H1 (cell line): ENCODE results near the gene LRRC27. TPM values are rescaled to one million over a fixed set of nuclear protein-coding genes. Genes with fewer than 3 reads are reported as not detected.

Source experiments
- CTCF ChIA-PET: fragments of 300-600 bp; sonication (Branson Sonifier 250); formaldehyde crosslinking; loops from one replicate; lab custom pipeline; 2021; ENCODE audit not compliant: partially characterized antibody; lab: Charles Lee
- POLR2A ChIA-PET: fragments of 300-600 bp; sonication (Branson Sonifier 250); formaldehyde crosslinking; loops from one replicate; lab custom pipeline; 2021; ENCODE audit warnings: inconsistent platforms; ENCODE audit not compliant: partially characterized antibody; lab: Charles Lee
- DNase-seq, 2 experiments: peaks; one replicate each; pipeline versions ENCODE4 v3.0.0 to v3.0.0-alpha.2; 2010 to 2022; ENCODE audit warnings: low spot score in 2 of 2, low read depth in 1 of 2, mixed read lengths in 1 of 2
- FAIRE-seq: peaks from 2 replicates; lab custom pipeline; 2011; peaks lifted over from hg19 to GRCh38; lab: Jason Lieb, UNC
- H2AFZ ChIP-seq: 2 replicates; pipeline ENCODE4 v1.8.1; 2012; ENCODE audit warnings: low read length, inconsistent platforms
- H2AK5ac ChIP-seq: 2 replicates; pipeline ENCODE4 v1.6.1; 2013; ENCODE audit warnings: low read depth, low read length
- H2BK120ac ChIP-seq: replicated peaks from 2 replicates; pipeline ENCODE3; 2013; ENCODE audit warnings: low read depth, low read length, inconsistent platforms
- H2BK12ac ChIP-seq: 2 replicates; pipeline ENCODE4 v1.6.1; 2013; ENCODE audit warnings: low read depth, low read length
- H2BK15ac ChIP-seq: 2 replicates; pipeline ENCODE4 v1.6.1; 2013; ENCODE audit warnings: low read length
- H2BK20ac ChIP-seq: 2 replicates; pipeline ENCODE4 v1.6.1; 2013; ENCODE audit warnings: low read length
- H2BK5ac ChIP-seq: 2 replicates; pipeline ENCODE4 v1.6.1; 2013; ENCODE audit warnings: low read depth, low read length
- H3K14ac ChIP-seq: 2 replicates; pipeline ENCODE4 v1.6.1; 2013; ENCODE audit warnings: inconsistent platforms; ENCODE audit not compliant: insufficient read length
- H3K18ac ChIP-seq: 2 replicates; pipeline ENCODE4 v1.6.1; 2013; ENCODE audit warnings: low read length; ENCODE audit errors: extremely low read depth
- H3K23ac ChIP-seq: 2 replicates; pipeline ENCODE4 v1.6.1; 2013; ENCODE audit warnings: inconsistent platforms; ENCODE audit not compliant: insufficient read length
- H3K23me2 ChIP-seq: 2 replicates; pipeline ENCODE4 v1.6.1; 2013; ENCODE audit warnings: low read depth, low read length
- H3K27ac ChIP-seq: 2 replicates; pipeline ENCODE4 v1.6.1; 2011; ENCODE audit warnings: low read depth, low read length, inconsistent platforms
- H3K27me3 ChIP-seq, 4 experiments: replicated peaks in 1 of 4; 1 replicate in 1 of 4; 2 replicates in 3 of 4; pipeline versions ENCODE4 v1.6.1 to v1.8.1; 2011 to 2013; ENCODE audit warnings: low read length in 3 of 4, mild to moderate bottlenecking in 3 of 4, inconsistent platforms in 2 of 4, mixed read lengths in 2 of 4, moderate library complexity in 1 of 4; ENCODE audit not compliant: control insufficient read depth in 3 of 4, insufficient read depth in 3 of 4; ENCODE audit errors: extremely low read depth in 1 of 4
- H3K36me3 ChIP-seq, 4 experiments: 2 replicates each; pipeline versions ENCODE4 v1.6.1 to v1.8.1; 2011 to 2013; ENCODE audit warnings: mild to moderate bottlenecking in 4 of 4, low read length in 3 of 4, moderate library complexity in 2 of 4, control low read depth in 1 of 4, inconsistent platforms in 1 of 4; ENCODE audit not compliant: insufficient read depth in 4 of 4, control insufficient read depth in 2 of 4
- H3K4ac ChIP-seq: replicated peaks from 2 replicates; pipeline ENCODE3; 2013; ENCODE audit warnings: low read length, low read depth, mixed read lengths, inconsistent platforms; ENCODE audit not compliant: insufficient read length
- H3K4me1 ChIP-seq, 4 experiments: replicated peaks in 1 of 4; 1 replicate in 1 of 4; 2 replicates in 3 of 4; pipeline versions ENCODE4 v1.6.1 to v1.8.1; 2011 to 2013; ENCODE audit warnings: low read length in 3 of 4, inconsistent platforms in 2 of 4, mixed read lengths in 1 of 4; ENCODE audit not compliant: insufficient read depth in 4 of 4, control insufficient read depth in 3 of 4
- H3K4me2 ChIP-seq, 2 experiments: 2 replicates each; pipeline versions ENCODE4 v1.6.1 to v1.8.1; 2011 to 2013; ENCODE audit warnings: low read depth in 2 of 2, low read length in 2 of 2, control low read depth in 1 of 2, inconsistent platforms in 1 of 2, mild to moderate bottlenecking in 1 of 2; ENCODE audit not compliant: insufficient read depth in 1 of 2
- H3K4me3 ChIP-seq, 4 experiments: fragments of 200-600, 300-600 bp in 1 of 4; sonication (generic), shearing (Covaris generic), sonication (Bioruptor Twin) in 1 of 4; 2 replicates each; pipeline versions ENCODE4 v1.5.1 to v1.8.1; 2011 to 2016; ENCODE audit warnings: low read length in 4 of 4, low read depth in 3 of 4, control low read depth in 2 of 4, inconsistent platforms in 2 of 4, mild to moderate bottlenecking in 2 of 4, mixed read lengths in 1 of 4, moderate library complexity in 1 of 4; ENCODE audit not compliant: insufficient read depth in 2 of 4; ENCODE audit errors: extremely low read depth in 1 of 4
- H3K56ac ChIP-seq: replicated peaks from 2 replicates; pipeline ENCODE3; 2013; ENCODE audit warnings: low read depth, mild to moderate bottlenecking, mixed read lengths, low read length, inconsistent platforms; ENCODE audit not compliant: insufficient read length
- H3K79me1 ChIP-seq: 2 replicates; pipeline ENCODE4 v1.6.1; 2013; ENCODE audit warnings: low read depth, low read length, control low read depth
- H3K79me2 ChIP-seq, 2 experiments: 2 replicates each; pipeline versions ENCODE4 v1.6.1 to v1.8.1; 2012 to 2013; ENCODE audit warnings: low read length in 2 of 2, mild to moderate bottlenecking in 2 of 2, inconsistent platforms in 1 of 2; ENCODE audit not compliant: insufficient read depth in 2 of 2, control insufficient read depth in 1 of 2
- H3K9ac ChIP-seq, 4 experiments: replicated peaks in 1 of 4; 1 replicate in 1 of 4; 2 replicates in 3 of 4; pipeline versions ENCODE4 v1.6.1 to v1.8.1; 2011 to 2013; ENCODE audit warnings: low read depth in 3 of 4, low read length in 3 of 4, control low read depth in 2 of 4, mild to moderate bottlenecking in 2 of 4, moderate library complexity in 2 of 4, inconsistent platforms in 1 of 4; ENCODE audit errors: extremely low read depth in 1 of 4
- H3K9me3 ChIP-seq, 2 experiments: 2 replicates each; pipeline versions ENCODE4 v1.6.1 to v1.8.1; 2012 to 2013; ENCODE audit warnings: mild to moderate bottlenecking in 2 of 2, moderate library complexity in 2 of 2, control low read depth in 1 of 2, inconsistent platforms in 1 of 2, low read depth in 1 of 2, low read length in 1 of 2, mixed read lengths in 1 of 2; ENCODE audit not compliant: insufficient read depth in 2 of 2
- H4K20me1 ChIP-seq, 2 experiments: replicated peaks in 1 of 2; 2 replicates each; pipeline versions ENCODE3 to v1.8.1; 2011 to 2013; ENCODE audit warnings: inconsistent platforms in 2 of 2, low read length in 2 of 2, mild to moderate bottlenecking in 1 of 2; ENCODE audit not compliant: insufficient read depth in 2 of 2, control insufficient read depth in 1 of 2
- H4K5ac ChIP-seq: 2 replicates; pipeline ENCODE4 v1.6.1; 2013; ENCODE audit warnings: low read length, low read depth, mixed read lengths, inconsistent platforms; ENCODE audit not compliant: insufficient read length
- H4K8ac ChIP-seq: 2 replicates; pipeline ENCODE4 v1.8.0; 2013; ENCODE audit warnings: mild to moderate bottlenecking, moderate library complexity, low read length, inconsistent platforms; ENCODE audit not compliant: insufficient read depth; ENCODE audit errors: extremely low read depth
- H4K91ac ChIP-seq: replicated peaks from 2 replicates; pipeline ENCODE3; 2013; ENCODE audit warnings: low read length, mixed read lengths, inconsistent platforms; ENCODE audit not compliant: insufficient read length
- ASH2L ChIP-seq: fragments of 200-600, 300-600 bp; sonication (generic); IDR thresholded peaks from one replicate; pipeline ENCODE4 v1.7.1; 2017; ENCODE audit warnings: low read length
- EZH2 ChIP-seq: fragments of 200-600 bp; sonication (generic); IDR thresholded peaks from 2 replicates; pipeline ENCODE4 v1.7.1; 2012; ENCODE audit warnings: low read depth, mild to moderate bottlenecking, moderate library complexity, low read length, inconsistent platforms; ENCODE audit not compliant: severe bottlenecking
- SIX5 ChIP-seq: IDR thresholded peaks from 2 replicates; pipeline ENCODE4 v1.6.1; 2011; ENCODE audit warnings: mild to moderate bottlenecking, low read depth, low read length
- WGBS, 2 experiments: shearing (Covaris generic) in 1 of 2; methylation state at CpG; one replicate each; pipeline versions ENCODE4 v1.1.6 to v1.1.7; 2013 to 2015; ENCODE audit warnings: low lambda C conversion rate in 2 of 2, mixed read lengths in 2 of 2, inconsistent platforms in 1 of 2, low coverage in 1 of 2, missing lambda C conversion rate in 1 of 2; ENCODE audit not compliant: insufficient replicate concordance in 2 of 2, insufficient coverage in 1 of 2, insufficient read length in 1 of 2; ENCODE audit errors: extremely low coverage in 1 of 2, missing lambda C conversion rate in 1 of 2; 5-methylcytosine and 5-hydroxymethylcytosine counted together
- polyA plus RNA-seq, 7 experiments: library from polyadenylated mRNA; depleted of rRNA in 3 of 7; stranded (reverse) in 5 of 7; unstranded in 2 of 7; fragments of >200 nt in 5 of 7; fragments of 200-250 nt in 2 of 7; gene quantifications; 1 replicate in 5 of 7; 2 replicates in 1 of 7; 4 replicates in 1 of 7; pipeline versions ENCODE4 v1.2.1 to v1.2.3, GENCODE V29; 2011 to 2013; ENCODE audit warnings: missing spikeins in 2 of 7, mixed read lengths in 2 of 7
- total RNA-seq: library from RNA; stranded (reverse); fragmentation: NEBNext Ultra II Directional; extraction: Animal tissue kit (Norgen Biotek cat#: 25700); gene quantifications from 2 replicates; pipeline ENCODE4 v1.2.1, GENCODE V29; 2021

Gene LRRC27
- total and polyA plus RNA-seq, 2 of the 8 experiments (the other 6 are each of a cell fraction or from before 2014, with no cell fraction given): 1.2 to 3.8 TPM

DNA sequence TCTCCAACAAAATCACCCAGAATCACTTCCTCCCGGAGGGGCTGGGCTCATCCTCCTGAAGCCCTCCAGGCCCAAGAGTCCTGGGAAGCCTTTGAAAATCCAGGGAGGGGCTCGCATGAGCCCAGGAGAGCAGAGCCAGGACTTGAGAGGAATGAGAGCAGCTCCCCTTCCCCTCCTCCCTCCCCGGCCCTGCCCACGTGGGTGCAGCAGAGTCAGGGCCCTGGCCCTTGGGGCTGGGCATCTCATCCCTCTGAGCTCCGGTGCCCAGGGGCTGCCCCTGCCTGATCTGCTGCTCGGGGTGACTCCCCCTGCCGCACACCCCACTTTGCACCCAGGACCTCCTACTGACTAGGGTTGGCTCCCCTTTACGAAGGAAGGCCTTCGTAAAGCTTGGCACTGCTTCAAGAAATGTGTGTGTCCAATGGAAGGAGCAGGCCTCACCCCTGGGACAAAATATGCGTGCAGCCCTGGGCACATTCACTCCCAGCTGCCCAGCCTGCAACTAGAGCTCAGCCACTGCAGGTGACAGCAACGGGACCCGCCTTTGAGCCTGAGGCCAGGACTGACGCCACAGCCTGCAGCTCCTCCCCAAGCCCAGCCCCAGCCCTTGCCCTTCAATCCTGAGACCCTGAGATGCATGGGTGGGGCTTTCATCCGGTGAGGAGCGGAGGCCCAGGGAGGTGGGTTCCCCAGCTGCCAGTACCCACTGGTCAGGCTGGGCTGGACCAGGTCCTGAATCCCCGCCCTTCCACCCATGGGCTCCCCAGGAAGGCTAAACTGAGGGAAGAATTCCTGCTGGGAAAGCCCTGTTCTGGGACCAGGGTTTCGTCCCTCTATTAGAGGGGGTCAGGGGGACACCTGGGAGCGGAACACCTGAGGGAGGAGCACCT is 86.8 kb downstream of the LRRC27 start:
- H2BK12ac ChIP-seq: peak overlapping the region; percentile 90; the same call in 1 of the 2 replicates
- peaks cover 9 to 37% (median 22%) of the 10 kb centered on the region in 4 experiments for H3K4me1 ChIP-seq
- CTCF ChIA-PET: interaction anchor here (0.7 to 1.4 kb wide), 7 partner anchors 8 to 26 kb away, joined by 3 to 4 read pairs (median 4); no protein-coding TSS in a partner anchor
- H3K23me2 ChIP-seq: peaks cover 11% of the 10 kb centered on the region; the same call in 1 of the 2 replicates
- H3K27me3 ChIP-seq: 0 out of 7 replicates have a peak, but pooled peaks cover 0 to 2% (median 0%) of the 10 kb centered on the region in 4 experiments
- H3K79me1 ChIP-seq: no peaks in the 10 kb centered on the region; the same call in 1 of the 2 replicates
- H3K56ac ChIP-seq: no peak overlapping the region
- peak overlapping the region in 1 of 4 experiments; percentile 39; a peak in 1 of 8 replicates for H3K4me3 ChIP-seq
- POLR2A ChIA-PET: interaction anchor here (0.6 to 6.5 kb wide), 10 partner anchors 10 to 30 kb away, joined by 3 to 71 read pairs (median 4); partner anchors contain the start of gene PWWP2B
- no peak for DNase-seq
- no peaks in the 10 kb centered on the region for H3K9me3 ChIP-seq
- H3K79me2 ChIP-seq: peaks cover 0 to 4% of the 10 kb centered on the region in 2 experiments; a peak in 1 of 4 replicates
- no peak overlapping the region for H4K5ac ChIP-seq
- peak; percentile 56 for TF ChIP-seq ASH2L
- TF ChIP-seq EZH2: no peak
- TF ChIP-seq SIX5: no peak
- no peak overlapping the region for H3K9ac ChIP-seq
- H2BK15ac ChIP-seq: peak overlapping the region; percentile 94; the same call in 1 of the 2 replicates
- no peak overlapping the region for H3K14ac ChIP-seq
- no peak overlapping the region for H2BK120ac ChIP-seq
- peak overlapping the region; percentile 87 for H3K18ac ChIP-seq
- peaks cover 0 to 10% of the 10 kb centered on the region in 2 experiments for H4K20me1 ChIP-seq
- 53% methylated on average over 18 of the region's 18 CpGs; no CpG with 5 or more reads in 1 of the 2 experiments for WGBS, 2 experiments
- H3K23ac ChIP-seq: no peak overlapping the region
- no peak for FAIRE-seq
- peak overlapping the region; percentile 28; the same call in 1 of the 2 replicates for H2AK5ac ChIP-seq
- H3K4me2 ChIP-seq: peak overlapping the region; percentile 14 to 53
- peak overlapping the region; percentile 51 for H4K8ac ChIP-seq
- no peak overlapping the region for H2AFZ ChIP-seq
- H3K36me3 ChIP-seq: no peaks in the 10 kb centered on the region
- H2BK20ac ChIP-seq: 0 out of 2 replicates have a peak overlapping the region, but pooled peaks have one; percentile 34
- H4K91ac ChIP-seq: peak overlapping the region; percentile 47
- peak overlapping the region; percentile 93 for H2BK5ac ChIP-seq
- H3K27ac ChIP-seq: no peak overlapping the region
- no peak overlapping the region for H3K4ac ChIP-seq
